Measurements from ENCODE around the gene GPRC5A.

- TF ChIP-seq, protein P1, sequence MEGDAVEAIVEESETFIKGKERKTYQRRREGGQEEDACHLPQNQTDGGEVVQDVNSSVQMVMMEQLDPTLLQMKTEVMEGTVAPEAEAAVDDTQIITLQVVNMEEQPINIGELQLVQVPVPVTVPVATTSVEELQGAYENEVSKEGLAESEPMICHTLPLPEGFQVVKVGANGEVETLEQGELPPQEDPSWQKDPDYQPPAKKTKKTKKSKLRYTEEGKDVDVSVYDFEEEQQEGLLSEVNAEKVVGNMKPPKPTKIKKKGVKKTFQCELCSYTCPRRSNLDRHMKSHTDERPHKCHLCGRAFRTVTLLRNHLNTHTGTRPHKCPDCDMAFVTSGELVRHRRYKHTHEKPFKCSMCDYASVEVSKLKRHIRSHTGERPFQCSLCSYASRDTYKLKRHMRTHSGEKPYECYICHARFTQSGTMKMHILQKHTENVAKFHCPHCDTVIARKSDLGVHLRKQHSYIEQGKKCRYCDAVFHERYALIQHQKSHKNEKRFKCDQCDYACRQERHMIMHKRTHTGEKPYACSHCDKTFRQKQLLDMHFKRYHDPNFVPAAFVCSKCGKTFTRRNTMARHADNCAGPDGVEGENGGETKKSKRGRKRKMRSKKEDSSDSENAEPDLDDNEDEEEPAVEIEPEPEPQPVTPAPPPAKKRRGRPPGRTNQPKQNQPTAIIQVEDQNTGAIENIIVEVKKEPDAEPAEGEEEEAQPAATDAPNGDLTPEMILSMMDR (conservative IDR thresholded peaks at IDR 0.05 in 1 of 2, IDR thresholded peaks at IDR 0.05 in 1 of 2; ENCODE audit: low read depth in 1 of 2, low read length in 2 of 2): no peak
- no peak for TF ChIP-seq EZH2 (IDR thresholded peaks at IDR 0.05; ENCODE audit: low read length, missing control alignments)
Observed at GRCh38 chr12:12946686-12947355, 55.5 kb downstream of the GPRC5A start.
